Mononuclear cell (primary cell): Measurements from ENCODE around the gene TEX9. TPM values are rescaled to one million over a fixed set of nuclear protein-coding genes. Genes with fewer than 3 reads are reported as not detected.
"Not testable (repeated sequence)": the region's sequence is repeated elsewhere in the genome, so short reads cannot be mapped to it uniquely, and the experiment has no call there.

Experiments used
- H3K27me3 ChIP-seq: 2 replicates; pipeline ENCODE4 v1.6.0; 2011; ENCODE audit warnings: low read length, control low read depth; ENCODE audit not compliant: insufficient read depth
- H3K4me1 ChIP-seq: 2 replicates; pipeline ENCODE4 v1.5.1; 2011; ENCODE audit warnings: mild to moderate bottlenecking, low read length, control low read depth; ENCODE audit not compliant: insufficient read depth
- H3K4me3 ChIP-seq: 2 replicates; pipeline ENCODE4 v1.5.1; 2011; ENCODE audit warnings: mild to moderate bottlenecking, low read length, moderate library complexity
- H3K9me3 ChIP-seq: 2 replicates; pipeline ENCODE4 v1.5.1; 2011; ENCODE audit warnings: low read depth, mild to moderate bottlenecking, control low read depth, low read length
- total RNA-seq: library from RNA; depleted of rRNA; stranded (reverse); fragments of >200 nt; gene quantifications from one replicate; pipeline ENCODE4 v1.2.3, GENCODE V29; 2012

The TEX9 gene
- total RNA-seq, 1 donor: 2.2 TPM

- H3K27me3 ChIP-seq: no peaks in the 10 kb centered on the region
- no peak overlapping the region for H3K4me3 ChIP-seq
- H3K4me1 ChIP-seq: no peaks in the 10 kb centered on the region
- H3K9me3 ChIP-seq: no peaks in the 10 kb centered on the region
These were observed 15.7 kb upstream of the TEX9 start for GRCh38 chr15:56349554-56349953.

- Histone ChIP-seq H3K27me3 (no peaks in the 10 kb centered on the region), H3K9me3 (no peaks in the 10 kb centered on the region), H3K4me3 (no peak overlapping the region), H3K4me1 (no peaks in the 10 kb centered on the region)
These were observed 13.9 kb upstream of the TEX9 start for GRCh38 chr15:56351353-56351752.

GRCh38 chr15:56351957-56352506 is 13.2 kb upstream of the TEX9 start:
- no peaks in the 10 kb centered on the region for H3K9me3 ChIP-seq
- no peaks in the 10 kb centered on the region for H3K27me3 ChIP-seq
- no peak overlapping the region for H3K4me3 ChIP-seq
- no peaks in the 10 kb centered on the region for H3K4me1 ChIP-seq

GRCh38 chr15:56353119-56353518 is 12.1 kb upstream of the TEX9 start:
- Histone ChIP-seq H3K4me3 (no peak overlapping the region), H3K9me3 (no peaks in the 10 kb centered on the region), H3K4me1 (no peaks in the 10 kb centered on the region), H3K27me3 (no peaks in the 10 kb centered on the region)

- Histone ChIP-seq H3K4me1 (no peaks in the 10 kb centered on the region), H3K9me3 (no peaks in the 10 kb centered on the region), H3K4me3 (no peak overlapping the region)
These were observed 11.5 kb upstream of the TEX9 start for GRCh38 chr15:56353740-56354139.

GRCh38 chr15:56356616-56357015 is 8.6 kb upstream of the TEX9 start:
- H3K4me1 ChIP-seq: no peaks in the 10 kb centered on the region
- H3K4me3 ChIP-seq: no peak overlapping the region
- H3K27me3 ChIP-seq: no peaks in the 10 kb centered on the region

More at GRCh38 chr15:56353740-56354139, 11.5 kb upstream of the TEX9 start:
- H3K27me3 ChIP-seq: no peaks in the 10 kb centered on the region

GRCh38 chr15:56358604-56359003 is 6.6 kb upstream of the TEX9 start:
- Histone ChIP-seq H3K9me3 (no peaks in the 10 kb centered on the region), H3K27me3 (no peaks in the 10 kb centered on the region), H3K4me1 (no peaks in the 10 kb centered on the region), H3K4me3 (no peak overlapping the region)

More at GRCh38 chr15:56356616-56357015, 8.6 kb upstream of the TEX9 start:
- no peaks in the 10 kb centered on the region for H3K9me3 ChIP-seq

- peaks cover 11% of the 10 kb centered on the region for H3K27me3 ChIP-seq
- H3K4me1 ChIP-seq: peaks cover 14% of the 10 kb centered on the region
- no peak overlapping the region for H3K4me3 ChIP-seq
- no peaks in the 10 kb centered on the region for H3K9me3 ChIP-seq
These were observed 3.2 kb upstream of the TEX9 start for GRCh38 chr15:56361987-56362386.

GRCh38 chr15:56366211-56366610 is 985 bp downstream of the TEX9 start:
- H3K4me3 ChIP-seq: no peak overlapping the region

GRCh38 chr15:56367156-56367555 is 1.9 kb downstream of the TEX9 start:
- Histone ChIP-seq H3K27me3 (peaks cover 11% of the 10 kb centered on the region), H3K4me1 (peaks cover 14% of the 10 kb centered on the region), H3K9me3 (no peaks in the 10 kb centered on the region), H3K4me3 (no peak overlapping the region)

More at GRCh38 chr15:56366211-56366610, 985 bp downstream of the TEX9 start:
- Histone ChIP-seq H3K4me1 (peaks cover 14% of the 10 kb centered on the region), H3K9me3 (no peaks in the 10 kb centered on the region), H3K27me3 (peaks cover 11% of the 10 kb centered on the region)

- peaks cover 14% of the 10 kb centered on the region for H3K4me1 ChIP-seq
These were observed 4.0 kb downstream of the TEX9 start for GRCh38 chr15:56369234-56369633.

GRCh38 chr15:56371495-56372147 is 6.4 kb downstream of the TEX9 start:
- Histone ChIP-seq H3K27me3 (peaks cover 7% of the 10 kb centered on the region), H3K4me1 (no peaks in the 10 kb centered on the region), H3K4me3 (no peak overlapping the region), H3K9me3 (no peaks in the 10 kb centered on the region)

More at GRCh38 chr15:56369234-56369633, 4.0 kb downstream of the TEX9 start:
- no peak overlapping the region for H3K4me3 ChIP-seq
- H3K9me3 ChIP-seq: no peaks in the 10 kb centered on the region
- H3K27me3 ChIP-seq: peaks cover 16% of the 10 kb centered on the region

GRCh38 chr15:56374693-56375092 is 9.5 kb downstream of the TEX9 start:
- not testable (repeated sequence) for H3K4me3 ChIP-seq, H3K4me1 ChIP-seq, H3K27me3 ChIP-seq, H3K9me3 ChIP-seq

GRCh38 chr15:56377822-56378221 is 12.6 kb downstream of the TEX9 start:
- not testable (repeated sequence) for H3K27me3 ChIP-seq, H3K4me3 ChIP-seq, H3K4me1 ChIP-seq, H3K9me3 ChIP-seq

- no peaks in the 10 kb centered on the region for H3K4me1 ChIP-seq
These were observed 17.8 kb downstream of the TEX9 start for GRCh38 chr15:56383010-56383409.

GRCh38 chr15:56385908-56386307 is 20.7 kb downstream of the TEX9 start:
- Histone ChIP-seq H3K27me3 (no peaks in the 10 kb centered on the region), H3K4me3 (no peak overlapping the region), H3K9me3 (no peaks in the 10 kb centered on the region), H3K4me1 (no peaks in the 10 kb centered on the region)

More at GRCh38 chr15:56383010-56383409, 17.8 kb downstream of the TEX9 start:
- Histone ChIP-seq H3K9me3 (no peaks in the 10 kb centered on the region), H3K27me3 (no peaks in the 10 kb centered on the region), H3K4me3 (no peak overlapping the region)
